IPS-NIHi7 (cell line): ENCODE measurements around the gene RBM39.
"Not testable (repeated sequence)": the region's sequence is repeated elsewhere in the genome, so short reads cannot be mapped to it uniquely, and the experiment has no call there.

ENCODE experiments used
- DNase-seq: peaks from one replicate; pipeline ENCODE4 v3.0.0; 2012; ENCODE audit warnings: mixed read lengths; ENCODE audit errors: extremely low spot score

Gene RBM39

GRCh38 chr20:35741892-35742740 is at the start of gene RBM39:
RBM39 (minus strand) TSS chr20:35742260; CDS start chr20:35740874, 1,386 bp downstream.
- DNase-seq = peak; percentile 97

GRCh38 chr20:35791821-35792220 is 49.8 kb upstream of the RBM39 start:
- DNase-seq = no peak

- DNase-seq = no peak
These were observed 49.0 kb upstream of the RBM39 start for GRCh38 chr20:35791097-35791496.

GRCh38 chr20:35788796-35789195 is 46.7 kb upstream of the RBM39 start:
- no peak for DNase-seq

- DNase-seq = not testable (repeated sequence)
These were observed 43.5 kb upstream of the RBM39 start for GRCh38 chr20:35785541-35785940.

- DNase-seq = not testable (repeated sequence)
These were observed 41.8 kb upstream of the RBM39 start for GRCh38 chr20:35783811-35784210.

GRCh38 chr20:35776513-35777101 is 34.5 kb upstream of the RBM39 start:
- no peak for DNase-seq

GRCh38 chr20:35774391-35774790 is 32.3 kb upstream of the RBM39 start:
- DNase-seq = no peak

GRCh38 chr20:35773154-35773751 is 31.2 kb upstream of the RBM39 start:
- peak; percentile 20 for DNase-seq

- no peak for DNase-seq
These were observed 30.6 kb upstream of the RBM39 start for GRCh38 chr20:35772563-35773058.

GRCh38 chr20:35771689-35772562 is 29.9 kb upstream of the RBM39 start, which contains the start of gene PHF20:
PHF20 (plus strand) TSS chr20:35772015; CDS start chr20:35801523, 29,508 bp downstream.
- DNase-seq = peak; percentile 98

- no peak for DNase-seq
These were observed 29.3 kb upstream of the RBM39 start for GRCh38 chr20:35771367-35771688.

- DNase-seq = peak; percentile 86
These were observed 26.9 kb upstream of the RBM39 start for GRCh38 chr20:35768731-35769664.

GRCh38 chr20:35767683-35768481 is 25.8 kb upstream of the RBM39 start:
- peak; percentile 38 for DNase-seq

GRCh38 chr20:35766843-35767242 is 24.8 kb upstream of the RBM39 start:
- DNase-seq = no peak

- DNase-seq = not testable (repeated sequence)
These were observed 22.9 kb upstream of the RBM39 start for GRCh38 chr20:35764936-35765335.

- no peak for DNase-seq
These were observed 20.4 kb upstream of the RBM39 start for GRCh38 chr20:35762461-35762860.

- not testable (repeated sequence) for DNase-seq
These were observed 19.5 kb upstream of the RBM39 start for GRCh38 chr20:35761548-35761947.

- no peak for DNase-seq
These were observed 15.1 kb upstream of the RBM39 start for GRCh38 chr20:35757098-35757705.
